ENCODE results near the gene CDT1.

DNA sequence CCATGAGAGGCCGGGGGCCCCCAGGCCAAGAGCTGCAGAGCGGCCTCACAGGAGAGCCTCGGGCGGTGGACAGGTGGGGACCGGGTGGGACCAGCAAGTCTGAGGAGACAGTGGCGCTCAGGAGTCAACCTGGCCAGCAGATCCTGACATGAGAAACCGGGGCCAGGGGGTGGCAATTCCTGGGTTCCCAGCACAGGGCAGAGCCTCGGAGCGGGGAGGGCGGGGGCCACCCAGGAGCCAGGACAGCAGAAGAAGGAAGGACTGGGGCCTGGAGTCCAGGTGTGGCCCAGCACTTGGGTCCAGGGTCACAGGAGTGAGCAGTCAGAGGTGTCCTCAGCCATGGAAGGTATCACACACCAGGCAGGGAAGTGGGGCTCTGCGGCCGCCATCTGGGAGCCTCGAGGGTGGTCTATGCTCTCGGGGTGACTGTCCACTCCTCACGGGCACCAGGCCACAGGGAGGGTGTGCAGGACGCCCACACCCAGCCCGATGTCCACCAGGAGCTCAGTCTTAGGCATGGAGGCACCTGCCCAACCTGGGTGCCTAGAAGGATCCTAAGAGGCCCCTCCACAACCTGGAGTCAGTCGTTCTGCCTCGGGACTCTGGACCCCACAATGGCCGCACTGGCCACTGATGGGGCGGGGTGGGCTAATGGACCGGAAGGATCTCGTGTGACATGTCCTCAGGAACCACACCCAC, 47.7 kb upstream of the CDT1 start:
- no peak for TF ChIP-seq NFYB (IDR thresholded peaks at IDR 0.05; ENCODE audit: insufficient read depth, low read depth, low read length)
- TF ChIP-seq, protein P1, sequence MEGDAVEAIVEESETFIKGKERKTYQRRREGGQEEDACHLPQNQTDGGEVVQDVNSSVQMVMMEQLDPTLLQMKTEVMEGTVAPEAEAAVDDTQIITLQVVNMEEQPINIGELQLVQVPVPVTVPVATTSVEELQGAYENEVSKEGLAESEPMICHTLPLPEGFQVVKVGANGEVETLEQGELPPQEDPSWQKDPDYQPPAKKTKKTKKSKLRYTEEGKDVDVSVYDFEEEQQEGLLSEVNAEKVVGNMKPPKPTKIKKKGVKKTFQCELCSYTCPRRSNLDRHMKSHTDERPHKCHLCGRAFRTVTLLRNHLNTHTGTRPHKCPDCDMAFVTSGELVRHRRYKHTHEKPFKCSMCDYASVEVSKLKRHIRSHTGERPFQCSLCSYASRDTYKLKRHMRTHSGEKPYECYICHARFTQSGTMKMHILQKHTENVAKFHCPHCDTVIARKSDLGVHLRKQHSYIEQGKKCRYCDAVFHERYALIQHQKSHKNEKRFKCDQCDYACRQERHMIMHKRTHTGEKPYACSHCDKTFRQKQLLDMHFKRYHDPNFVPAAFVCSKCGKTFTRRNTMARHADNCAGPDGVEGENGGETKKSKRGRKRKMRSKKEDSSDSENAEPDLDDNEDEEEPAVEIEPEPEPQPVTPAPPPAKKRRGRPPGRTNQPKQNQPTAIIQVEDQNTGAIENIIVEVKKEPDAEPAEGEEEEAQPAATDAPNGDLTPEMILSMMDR (IDR thresholded peaks at IDR 0.05 in 2 of 3, conservative IDR thresholded peaks at IDR 0.05 in 1 of 3; ENCODE audit: control insufficient read depth in 2 of 3, extremely low read depth in 1 of 3, insufficient read depth in 1 of 3, low read depth in 3 of 3, low read length in 3 of 3), result no peak
- no peak for TF ChIP-seq POLR2A (IDR thresholded peaks at IDR 0.05; ENCODE audit: low read depth, low read length)
- no peak for TF ChIP-seq EP300 (IDR thresholded peaks at IDR 0.05; ENCODE audit: borderline replicate concordance in 1 of 2, control insufficient read depth in 1 of 2, low read depth in 2 of 2, low read length in 2 of 2)
